CD4-positive, alpha-beta T cell treated with Interferon alpha-2 for 1 hour (primary cell): ENCODE data around the gene ADCY5.

Source experiments
- DNase-seq, 2 donors: peaks; one replicate each; pipeline ENCODE4 v3.0.0-alpha.2; 2020 to 2022

ADCY5 gene

GRCh38 chr3:123337948-123338619, 110.8 kb downstream of the ADCY5 start:
- no peak for DNase-seq

GRCh38 chr3:123337226-123337625, 111.7 kb downstream of the ADCY5 start:
- DNase-seq: no peak

- no peak for DNase-seq
Observed at GRCh38 chr3:123336441-123336851, 112.4 kb downstream of the ADCY5 start.

GRCh38 chr3:123336001-123336400, 112.9 kb downstream of the ADCY5 start:
- no peak for DNase-seq

- no peak for DNase-seq
Observed at GRCh38 chr3:123335007-123335670, 113.8 kb downstream of the ADCY5 start.

GRCh38 chr3:123334056-123334455, 114.8 kb downstream of the ADCY5 start:
- no peak for DNase-seq

- no peak for DNase-seq
Observed at GRCh38 chr3:123333401-123333800, 115.5 kb downstream of the ADCY5 start.

GRCh38 chr3:123332124-123332641, 116.7 kb downstream of the ADCY5 start:
- DNase-seq: no peak

- DNase-seq: no peak
Observed at GRCh38 chr3:123331651-123332050, 117.2 kb downstream of the ADCY5 start.

GRCh38 chr3:123331006-123331405, 117.9 kb downstream of the ADCY5 start:
- DNase-seq: no peak

- DNase-seq: no peak
Observed at GRCh38 chr3:123330441-123330991, 118.4 kb downstream of the ADCY5 start.

- no peak for DNase-seq
Observed at GRCh38 chr3:123329636-123330340, 119.1 kb downstream of the ADCY5 start.

- DNase-seq: peak; percentile 51 to 68
Observed at GRCh38 chr3:123328851-123329635, 119.8 kb downstream of the ADCY5 start.

- DNase-seq: no peak
Observed at GRCh38 chr3:123327956-123328850, 120.7 kb downstream of the ADCY5 start.

- DNase-seq: no peak
Observed at GRCh38 chr3:123327480-123327879, 121.4 kb downstream of the ADCY5 start.

- DNase-seq: no peak
Observed at GRCh38 chr3:123326531-123326930, 122.4 kb downstream of the ADCY5 start.

- DNase-seq: no peak
Observed at GRCh38 chr3:123325766-123326256, 123.1 kb downstream of the ADCY5 start.

- no peak for DNase-seq
Observed at GRCh38 chr3:123324880-123325765, 123.8 kb downstream of the ADCY5 start.

GRCh38 chr3:123323781-123324180, 125.1 kb downstream of the ADCY5 start:
- no peak for DNase-seq

GRCh38 chr3:123322866-123323265, 126.0 kb downstream of the ADCY5 start:
- DNase-seq: no peak
